GM18502 (cell line): ENCODE results near the gene KRT24.

ENCODE experiments used
- ATAC-seq: cut with Tn5 transposase; IDR thresholded peaks from one replicate; pipeline ENCODE4 v1.9.1; 2021; ENCODE audit warnings: mild to moderate bottlenecking; ENCODE audit not compliant: unreplicated experiment, poor library complexity

Gene KRT24

DNA sequence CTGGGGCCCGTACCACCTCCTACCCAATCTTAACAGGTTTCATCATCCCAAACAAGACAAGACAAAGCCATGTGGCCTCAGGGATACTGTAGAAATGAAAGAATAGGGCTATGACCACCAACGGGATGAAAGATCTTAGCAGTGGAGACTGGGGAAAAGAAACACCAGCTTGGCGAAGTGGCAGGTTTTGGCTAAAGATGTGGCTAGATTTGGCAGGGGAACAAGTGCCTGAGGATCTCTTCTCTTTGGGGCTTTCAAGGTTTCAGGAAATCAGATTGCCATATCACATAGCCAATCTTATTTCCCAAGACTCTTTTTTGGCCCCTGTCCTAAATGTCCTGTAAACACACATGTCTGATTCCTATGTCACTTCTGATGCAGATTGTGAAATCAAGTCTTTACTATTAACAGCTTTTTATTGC is 6.9 kb downstream of the KRT24 start:
- no peak for ATAC-seq

DNA sequence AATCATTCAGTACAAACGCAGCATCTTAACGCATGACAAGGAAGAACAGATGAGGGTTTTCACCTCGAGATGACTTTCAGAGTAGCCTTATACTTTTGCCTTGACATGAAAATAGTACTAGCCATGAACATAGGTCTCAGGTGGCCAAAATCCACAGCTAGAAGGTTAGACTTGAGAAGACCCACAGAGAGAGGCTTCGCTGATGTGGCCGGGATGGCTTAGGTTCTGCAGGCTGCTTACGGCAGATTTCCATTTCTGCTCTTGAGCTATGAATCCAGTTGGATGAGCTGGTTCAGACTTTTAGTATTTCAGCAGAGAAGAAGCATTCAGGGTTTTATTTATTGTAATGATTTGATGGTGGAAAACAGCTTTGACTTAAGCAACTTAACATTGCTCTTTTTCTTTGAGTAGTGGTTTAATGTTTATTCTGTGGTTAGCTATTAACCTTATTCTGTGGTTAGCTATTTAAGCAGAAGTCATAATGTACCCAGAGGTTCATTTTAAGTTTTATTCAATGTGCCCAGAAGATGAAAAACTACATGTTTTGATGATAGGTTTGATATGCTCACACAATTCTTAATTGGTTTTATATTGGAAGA is 7.6 kb downstream of the KRT24 start:
- ATAC-seq = no peak

GRCh38 chr17:40694584-40694983 is 9.0 kb downstream of the KRT24 start:
- ATAC-seq = no peak

DNA sequence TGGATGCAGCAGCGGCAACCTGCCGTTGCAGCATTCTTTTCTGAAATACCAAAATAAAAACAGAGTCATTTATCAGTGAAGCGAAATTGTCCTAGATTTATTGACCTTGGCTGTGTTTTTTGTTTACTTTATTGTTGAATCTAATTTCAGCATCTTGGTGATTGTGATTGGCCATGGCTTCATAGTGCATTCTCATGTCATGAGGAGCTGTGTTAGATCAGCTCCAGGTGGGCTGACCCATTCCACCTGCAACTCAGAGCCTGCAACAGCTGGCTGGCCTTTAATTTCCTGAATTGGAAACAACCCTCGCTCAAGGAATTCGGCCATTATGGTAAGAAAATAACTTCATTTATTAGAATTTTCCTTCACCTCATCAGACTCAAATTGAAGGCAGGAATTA is 16.4 kb downstream of the KRT24 start:
- ATAC-seq = no peak

GRCh38 chr17:40686192-40686591 is 17.4 kb downstream of the KRT24 start:
- ATAC-seq = no peak

- no peak for ATAC-seq
Observed at GRCh38 chr17:40680998-40681397, 22.6 kb downstream of the KRT24 start.

DNA sequence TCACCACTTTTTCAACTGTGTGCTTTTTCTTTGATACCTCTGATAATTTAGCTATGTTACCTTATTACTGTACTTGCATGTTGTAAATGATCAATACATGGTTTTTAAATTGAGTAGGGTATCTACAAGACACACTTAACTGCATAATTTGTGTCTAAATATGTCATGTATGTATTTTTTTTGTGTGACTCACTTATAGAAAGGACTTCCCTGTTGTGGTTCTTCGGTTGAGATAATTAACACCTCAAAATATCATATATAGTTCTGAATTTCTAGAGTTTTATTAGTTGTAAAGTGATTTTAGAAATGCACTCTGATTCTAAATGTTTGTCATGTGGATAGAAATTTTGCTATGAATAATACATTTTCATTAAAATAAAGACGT is 24.0 kb downstream of the KRT24 start:
- no peak for ATAC-seq

GRCh38 chr17:40678902-40679522 is 24.5 kb downstream of the KRT24 start:
- no peak for ATAC-seq

DNA sequence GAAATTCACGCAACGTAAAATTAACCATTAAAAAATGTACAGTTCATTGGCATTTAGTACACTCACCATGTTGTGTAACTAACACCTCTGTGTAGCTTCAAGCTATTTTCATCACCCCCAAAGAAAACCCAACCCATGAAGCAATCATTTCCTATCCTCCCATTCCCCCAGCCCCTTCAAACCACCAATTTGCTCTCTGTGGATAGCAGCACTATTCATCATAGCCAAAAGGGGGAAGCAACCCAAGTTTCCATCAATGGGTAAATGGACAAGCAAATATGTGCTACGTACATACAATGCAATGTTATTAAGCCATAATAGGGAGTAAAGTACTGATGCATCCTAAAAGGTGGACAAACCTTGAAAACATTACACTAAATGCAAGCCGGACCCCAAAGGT is 27.6 kb downstream of the KRT24 start:
- no peak for ATAC-seq

- no peak for ATAC-seq
Observed at GRCh38 chr17:40672654-40673053, 30.9 kb downstream of the KRT24 start.

DNA sequence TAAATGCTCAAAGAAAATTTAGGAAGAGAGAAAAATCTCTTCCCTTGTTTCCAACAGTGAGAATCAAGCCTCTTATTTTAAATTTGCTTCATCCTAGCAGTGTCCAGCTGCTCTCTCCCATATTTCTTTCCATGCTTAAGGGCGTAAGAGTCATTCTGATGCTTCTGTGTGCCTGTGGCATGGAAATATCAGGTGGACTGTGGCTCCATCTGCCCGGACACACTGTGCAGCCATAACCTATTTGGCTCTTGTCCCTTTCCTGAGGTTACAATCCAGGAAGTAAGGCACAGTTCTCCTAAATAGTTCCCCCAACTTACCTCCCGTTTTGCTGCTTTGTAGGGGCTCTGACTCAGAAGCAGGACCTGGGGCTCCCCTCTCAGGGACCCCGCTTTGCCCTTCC is 32.3 kb downstream of the KRT24 start:
- no peak for ATAC-seq

DNA sequence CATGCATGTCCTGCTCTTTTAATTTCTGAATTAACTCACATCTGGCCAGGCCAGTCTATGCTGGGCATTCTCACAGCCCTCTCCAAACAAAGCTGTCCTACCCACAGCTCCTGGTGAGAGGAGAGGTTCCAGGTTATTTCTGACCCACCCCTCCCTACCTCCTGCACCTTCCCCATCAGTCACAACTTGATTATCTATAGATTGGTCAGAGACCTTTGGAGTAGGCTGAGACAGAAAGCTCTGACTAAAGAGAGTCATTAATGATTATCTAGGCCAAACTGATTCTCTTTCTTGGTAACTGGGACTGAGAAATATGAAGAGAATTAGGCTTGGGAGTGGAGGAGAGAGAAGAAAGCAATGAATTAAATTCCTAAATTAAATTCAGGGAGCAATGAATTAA is 37.2 kb downstream of the KRT24 start:
- ATAC-seq = no peak

DNA sequence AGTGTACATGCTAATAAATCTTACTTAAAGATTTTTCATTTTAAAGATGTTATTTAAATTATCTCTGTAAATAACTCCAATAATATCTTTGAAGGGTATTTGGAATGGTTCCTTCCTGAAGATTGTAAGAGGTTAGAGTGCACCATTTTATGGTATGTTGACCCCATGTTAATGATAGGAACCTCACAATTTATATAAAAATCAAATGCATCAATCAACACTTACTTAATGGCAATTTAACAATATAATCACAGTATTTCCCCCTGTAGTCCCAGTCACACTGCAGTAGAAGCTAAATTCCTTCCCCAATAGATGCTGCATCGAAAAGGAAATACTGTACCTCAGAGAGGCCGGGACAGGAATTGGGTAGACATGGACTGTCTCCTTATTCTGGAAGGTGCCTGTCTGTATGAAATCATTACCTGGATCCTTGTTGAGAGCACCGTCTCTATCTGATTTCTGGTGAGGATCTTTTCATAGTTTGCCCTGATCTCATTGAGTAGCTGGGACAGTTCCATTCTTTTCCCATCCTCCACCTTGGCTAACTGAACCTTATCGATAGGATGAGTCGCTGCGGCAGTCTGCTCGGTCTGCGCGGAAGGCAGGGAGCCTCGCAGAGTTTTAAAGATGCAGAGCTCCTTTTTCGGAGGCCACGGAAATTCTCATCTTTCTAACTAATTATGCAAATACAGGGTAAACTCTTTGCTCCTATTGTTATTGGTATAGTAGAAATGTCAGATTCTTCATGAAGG is 38.8 kb downstream of the KRT24 start, which contains the start of gene KRT222:
Gene KRT222, minus strand, starts transcription at position 596 of the 752 bp plus-strand sequence. Its CDS starts 78 bp downstream, at position 518.
- no peak for ATAC-seq

DNA sequence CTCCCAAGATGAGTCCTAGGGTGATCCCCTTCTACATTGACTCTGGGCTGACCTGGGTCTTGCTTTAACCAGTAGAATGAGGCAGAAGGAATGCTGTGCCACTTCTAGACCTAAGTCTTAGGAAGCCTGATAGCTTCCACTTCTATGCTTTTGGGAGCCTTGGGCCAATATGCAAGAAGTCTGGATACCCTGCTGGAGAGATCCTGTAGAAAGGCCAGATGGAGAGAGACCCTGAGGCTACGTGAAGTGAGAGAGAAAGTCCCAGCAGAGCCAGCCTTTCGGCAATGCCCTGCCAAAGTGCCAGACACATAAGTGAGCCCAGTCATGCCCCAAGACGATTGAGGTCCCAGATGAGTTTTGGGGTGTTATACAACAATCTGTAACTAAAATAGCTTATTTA is 40.3 kb downstream of the KRT24 start:
- no peak for ATAC-seq

DNA sequence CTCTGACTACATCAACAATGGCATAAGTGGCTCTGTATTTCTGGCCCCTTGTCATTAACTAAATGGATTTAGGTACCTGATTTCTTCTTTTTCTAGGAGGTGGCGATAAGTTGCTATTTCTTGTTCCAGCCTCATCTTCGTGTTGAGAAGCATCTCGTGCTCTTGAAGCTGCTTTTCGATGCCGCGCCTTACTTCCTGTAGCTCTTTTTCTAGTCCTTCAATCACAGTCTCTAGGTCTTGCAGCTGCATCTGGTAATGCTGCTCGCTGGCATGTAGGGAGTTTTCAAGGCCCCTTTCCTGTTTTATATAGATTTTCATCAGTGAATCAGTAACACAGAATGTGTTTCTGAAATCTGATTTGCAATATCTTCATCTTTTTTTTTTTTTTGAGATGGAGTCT is 43.6 kb downstream of the KRT24 start:
- no peak for ATAC-seq

DNA sequence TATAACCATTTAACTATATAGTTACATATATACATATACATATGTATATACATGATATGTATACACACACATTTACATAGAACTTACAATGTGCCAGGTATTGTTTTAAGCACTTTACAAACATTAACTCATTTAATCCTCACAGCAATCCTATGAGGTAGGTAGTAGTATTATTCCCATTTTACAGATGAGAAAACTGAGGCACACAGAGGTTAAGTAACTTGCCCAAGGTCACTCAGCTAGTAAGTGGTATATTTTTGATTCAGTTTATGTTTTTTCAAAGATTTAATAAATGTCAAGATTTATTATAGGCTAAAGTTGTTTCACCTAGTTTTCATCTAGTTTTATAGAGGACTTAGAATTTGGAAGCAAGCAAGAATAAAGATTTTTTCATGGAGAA is 45.2 kb downstream of the KRT24 start:
- ATAC-seq = no peak

DNA sequence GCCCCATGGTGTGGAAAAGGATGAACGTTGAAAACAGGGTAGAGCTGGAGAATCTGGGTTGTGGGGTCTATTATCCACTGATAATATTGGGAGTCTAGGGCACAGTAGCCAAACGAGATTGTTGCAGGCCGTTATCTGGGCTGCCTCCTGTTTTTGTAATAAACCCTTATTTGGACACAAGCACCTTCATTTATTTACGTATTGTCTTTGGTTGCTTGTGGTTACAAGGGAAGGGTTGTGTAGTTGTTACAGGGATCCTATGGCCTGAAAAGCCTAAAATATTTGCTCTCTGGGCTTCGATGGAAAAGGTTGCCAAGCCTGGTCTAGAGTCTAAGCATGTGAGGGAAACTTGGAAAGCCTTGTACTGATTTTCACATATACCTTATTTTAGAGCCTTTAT is 51.6 kb downstream of the KRT24 start:
- ATAC-seq = no peak

DNA sequence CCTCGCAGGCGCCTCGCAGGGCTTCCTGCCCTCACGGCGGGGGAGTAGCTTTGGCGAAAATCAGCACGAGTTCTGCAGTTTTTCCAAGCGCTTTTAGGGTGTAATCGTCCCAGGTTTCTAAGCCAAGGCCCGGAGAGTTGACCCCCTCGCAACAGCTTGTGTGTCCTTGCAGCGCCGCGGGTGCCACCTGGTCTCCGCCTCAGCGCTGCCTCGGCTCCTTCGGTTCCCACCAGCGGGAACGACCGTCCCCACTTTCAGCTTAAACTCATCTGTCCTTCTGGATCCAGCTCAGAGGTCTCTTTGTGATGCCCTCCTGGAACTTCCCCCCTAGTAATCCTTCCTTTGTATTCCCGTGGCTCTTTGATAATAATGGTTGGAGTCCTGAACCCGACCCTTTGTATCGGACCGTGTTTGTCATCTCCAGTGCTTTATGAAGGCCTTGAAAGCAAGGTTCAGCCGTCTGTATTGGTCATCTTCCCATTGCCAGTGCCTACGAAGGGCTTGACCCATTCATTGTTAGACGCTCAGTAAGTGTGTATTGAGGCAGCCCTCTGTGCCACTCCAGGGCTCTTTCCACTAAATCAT is 55.1 kb downstream of the KRT24 start:
- peak; percentile 35 for ATAC-seq
